Choroid plexus epithelial cell (primary cell): Measurements from ENCODE around the gene EDEM3.

Source experiments
- DNase-seq: peaks from one replicate; pipeline ENCODE4 v3.0.0-alpha.2; 2010; ENCODE audit warnings: low read depth
- H3K4me3 ChIP-seq: 2 replicates; pipeline ENCODE4 v1.5.1; 2011; ENCODE audit warnings: low read depth, mild to moderate bottlenecking, control low read depth, low read length, moderate library complexity
- TF ChIP-seq, protein P1 (sequence below): conservative IDR thresholded peaks from 2 replicates; pipeline ENCODE4 v1.5.1; 2011; ENCODE audit warnings: low read depth, mild to moderate bottlenecking, control low read depth, inconsistent platforms, low read length, moderate library complexity

The EDEM3 gene

DNA sequence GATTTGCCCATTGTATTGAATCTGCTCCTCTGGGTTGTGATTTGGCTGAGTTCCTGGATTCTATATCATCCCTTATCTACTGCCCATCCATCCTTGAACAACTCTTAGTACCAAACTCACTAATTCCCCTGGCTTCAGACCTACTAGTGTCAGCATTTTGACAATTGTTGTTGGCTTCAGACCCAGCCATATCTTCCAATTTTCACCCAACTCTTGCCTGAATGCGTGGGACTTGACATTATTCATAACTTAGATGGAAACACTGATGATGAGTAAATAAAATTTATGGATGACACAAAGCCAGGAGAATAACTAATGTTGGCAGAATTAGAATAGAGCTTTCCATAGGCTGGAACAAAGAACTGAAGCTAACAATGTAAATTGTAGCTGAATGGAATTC, 27.3 kb upstream of the EDEM3 start:
- DNase-seq = no peak
- TF ChIP-seq, protein P1, sequence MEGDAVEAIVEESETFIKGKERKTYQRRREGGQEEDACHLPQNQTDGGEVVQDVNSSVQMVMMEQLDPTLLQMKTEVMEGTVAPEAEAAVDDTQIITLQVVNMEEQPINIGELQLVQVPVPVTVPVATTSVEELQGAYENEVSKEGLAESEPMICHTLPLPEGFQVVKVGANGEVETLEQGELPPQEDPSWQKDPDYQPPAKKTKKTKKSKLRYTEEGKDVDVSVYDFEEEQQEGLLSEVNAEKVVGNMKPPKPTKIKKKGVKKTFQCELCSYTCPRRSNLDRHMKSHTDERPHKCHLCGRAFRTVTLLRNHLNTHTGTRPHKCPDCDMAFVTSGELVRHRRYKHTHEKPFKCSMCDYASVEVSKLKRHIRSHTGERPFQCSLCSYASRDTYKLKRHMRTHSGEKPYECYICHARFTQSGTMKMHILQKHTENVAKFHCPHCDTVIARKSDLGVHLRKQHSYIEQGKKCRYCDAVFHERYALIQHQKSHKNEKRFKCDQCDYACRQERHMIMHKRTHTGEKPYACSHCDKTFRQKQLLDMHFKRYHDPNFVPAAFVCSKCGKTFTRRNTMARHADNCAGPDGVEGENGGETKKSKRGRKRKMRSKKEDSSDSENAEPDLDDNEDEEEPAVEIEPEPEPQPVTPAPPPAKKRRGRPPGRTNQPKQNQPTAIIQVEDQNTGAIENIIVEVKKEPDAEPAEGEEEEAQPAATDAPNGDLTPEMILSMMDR = no peak
- no peak overlapping the region for H3K4me3 ChIP-seq

DNA sequence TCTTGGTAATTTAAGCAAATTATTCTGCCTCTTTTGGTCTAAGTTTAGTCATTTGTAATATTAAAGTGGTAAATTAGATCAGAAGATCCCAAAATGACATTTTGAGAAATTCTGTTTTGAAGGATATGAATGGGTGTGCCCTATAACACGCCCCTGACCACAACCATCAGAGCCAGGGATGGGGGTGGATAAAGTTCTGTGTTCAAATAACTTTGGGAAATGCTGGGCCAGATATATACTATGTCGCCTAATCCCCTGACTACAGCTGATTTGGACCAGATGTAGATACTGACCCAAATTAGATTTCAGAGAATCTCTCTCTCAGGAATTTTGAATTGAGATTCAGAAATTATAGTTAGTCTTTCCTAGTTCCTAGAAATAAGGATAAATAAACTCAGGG, 21.2 kb upstream of the EDEM3 start:
- no peak for DNase-seq
- TF ChIP-seq, protein P1 = no peak
- H3K4me3 ChIP-seq = no peak overlapping the region

DNA sequence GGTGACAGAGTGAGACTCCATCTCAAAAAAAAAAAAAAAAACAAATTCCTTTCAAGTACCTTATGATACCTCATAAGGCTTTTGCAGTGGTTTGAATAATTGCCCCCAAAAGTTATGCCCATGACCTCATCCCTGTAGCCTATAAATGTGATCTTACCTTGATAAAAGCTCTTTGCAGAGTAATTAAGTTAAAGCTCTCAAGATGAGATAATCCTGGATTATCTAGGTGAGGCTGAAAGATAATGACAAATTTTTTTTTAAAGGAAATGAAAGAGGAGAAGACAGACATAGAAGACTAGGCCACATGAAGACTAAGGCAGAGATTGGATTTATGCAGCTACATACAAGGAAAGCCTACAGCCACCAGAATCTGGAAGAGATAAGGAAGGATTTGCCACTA, 20.7 kb upstream of the EDEM3 start:
- no peak for DNase-seq
- H3K4me3 ChIP-seq = no peak overlapping the region
- TF ChIP-seq, protein P1 = no peak

DNA sequence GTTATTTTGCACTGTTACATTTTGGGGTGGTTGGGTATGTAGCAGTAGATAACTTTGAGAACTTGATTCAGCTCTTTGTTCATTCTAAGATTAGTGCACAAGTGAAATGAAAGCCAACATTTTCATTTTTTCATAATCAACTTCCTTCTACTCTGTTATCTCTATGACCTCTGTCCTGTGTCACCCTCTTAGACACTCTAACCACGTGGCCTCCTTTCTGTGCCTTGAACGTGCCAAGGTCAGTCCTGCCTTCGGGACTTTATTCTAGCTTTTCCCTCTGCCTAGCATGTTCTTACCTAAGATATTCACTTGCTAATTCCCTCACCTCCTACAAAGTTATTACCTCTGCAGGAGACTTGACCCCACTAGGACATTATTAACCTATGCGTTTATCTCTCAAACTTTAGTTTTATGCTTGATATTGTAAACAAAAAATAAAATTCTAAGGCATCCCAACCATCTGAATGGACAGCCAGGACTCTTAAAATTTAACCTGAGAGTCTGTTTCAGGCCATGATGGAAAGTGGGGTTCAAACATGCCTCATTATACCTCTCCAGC, 19.2 kb upstream of the EDEM3 start:
- TF ChIP-seq, protein P1 = no peak
- no peak overlapping the region for H3K4me3 ChIP-seq
- DNase-seq = no peak

DNA sequence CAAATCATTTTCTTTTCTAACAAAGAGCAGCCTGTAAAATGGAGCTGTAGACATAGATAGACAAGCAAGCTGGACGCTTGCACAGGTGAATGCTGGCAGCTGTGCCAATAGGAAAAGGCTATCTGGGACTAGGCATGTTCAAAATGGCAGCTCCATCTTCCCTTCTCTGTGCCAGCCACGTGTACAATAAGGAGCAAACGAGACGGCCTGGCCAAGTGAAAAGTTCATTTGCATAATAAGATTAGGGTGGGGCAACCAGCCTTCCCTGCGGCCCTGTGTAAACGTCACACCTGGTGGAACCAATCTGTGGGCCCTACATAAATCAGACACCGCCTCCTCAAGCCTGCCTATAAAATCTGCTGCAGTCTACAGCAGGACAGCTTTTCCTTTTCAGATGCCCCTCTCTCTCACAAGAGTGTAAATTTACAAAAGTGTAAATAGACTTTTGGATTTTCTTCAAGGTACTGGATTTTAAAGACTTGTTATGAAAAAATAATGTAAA, 16.6 kb upstream of the EDEM3 start:
- no peak overlapping the region for H3K4me3 ChIP-seq
- DNase-seq = no peak
- TF ChIP-seq, protein P1 = no peak

DNA sequence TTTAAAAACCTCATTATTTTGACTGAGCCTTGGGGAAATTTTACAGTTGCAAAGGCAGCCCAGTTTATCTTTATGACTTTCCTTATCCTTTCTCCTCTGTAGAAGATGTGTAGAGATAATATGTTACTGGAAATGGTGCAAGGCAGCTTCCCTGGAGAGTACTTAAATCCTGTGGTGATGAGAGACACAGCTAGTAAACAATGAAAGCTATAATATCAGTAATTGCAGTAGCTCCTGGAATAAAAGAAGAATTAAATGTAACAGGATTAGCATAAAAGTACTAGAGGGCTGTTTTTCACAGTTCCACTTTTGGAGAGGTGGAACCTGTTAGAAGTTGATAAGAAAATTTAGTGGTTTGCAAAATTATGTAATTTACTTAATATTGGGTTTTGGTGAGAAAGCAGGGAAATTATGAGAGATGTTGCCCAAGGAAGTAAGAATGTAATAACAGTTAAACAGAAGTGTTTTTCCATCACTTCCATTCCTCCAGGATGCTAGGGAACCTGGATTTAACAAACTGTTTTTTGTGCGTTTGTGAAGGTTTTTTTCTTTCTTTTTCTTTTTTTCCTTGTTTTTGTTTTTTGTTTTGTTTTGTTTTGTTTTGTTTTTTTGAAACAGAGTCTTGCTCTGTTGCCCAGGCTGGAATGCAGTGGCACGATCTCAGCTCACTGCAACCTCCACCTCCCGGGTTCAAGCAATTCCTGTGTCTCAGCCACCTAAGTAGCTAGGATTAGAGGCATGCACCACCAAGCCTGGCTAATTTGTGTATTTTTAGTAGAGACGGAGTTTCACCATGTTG, 15.7 kb upstream of the EDEM3 start:
- no peak for DNase-seq
- TF ChIP-seq, protein P1 = no peak
- H3K4me3 ChIP-seq = no peak overlapping the region
